ENCODE results near the gene TSTD1. TPM values are rescaled to one million over a fixed set of nuclear protein-coding genes. Genes with fewer than 3 reads are reported as not detected.
A peak's percentile ranks its signal among the peaks of the same experiment; 100 is the strongest.

The TSTD1 gene
- total RNA-seq, 1 experiment from 2014 or later = 116 TPM

DNA sequence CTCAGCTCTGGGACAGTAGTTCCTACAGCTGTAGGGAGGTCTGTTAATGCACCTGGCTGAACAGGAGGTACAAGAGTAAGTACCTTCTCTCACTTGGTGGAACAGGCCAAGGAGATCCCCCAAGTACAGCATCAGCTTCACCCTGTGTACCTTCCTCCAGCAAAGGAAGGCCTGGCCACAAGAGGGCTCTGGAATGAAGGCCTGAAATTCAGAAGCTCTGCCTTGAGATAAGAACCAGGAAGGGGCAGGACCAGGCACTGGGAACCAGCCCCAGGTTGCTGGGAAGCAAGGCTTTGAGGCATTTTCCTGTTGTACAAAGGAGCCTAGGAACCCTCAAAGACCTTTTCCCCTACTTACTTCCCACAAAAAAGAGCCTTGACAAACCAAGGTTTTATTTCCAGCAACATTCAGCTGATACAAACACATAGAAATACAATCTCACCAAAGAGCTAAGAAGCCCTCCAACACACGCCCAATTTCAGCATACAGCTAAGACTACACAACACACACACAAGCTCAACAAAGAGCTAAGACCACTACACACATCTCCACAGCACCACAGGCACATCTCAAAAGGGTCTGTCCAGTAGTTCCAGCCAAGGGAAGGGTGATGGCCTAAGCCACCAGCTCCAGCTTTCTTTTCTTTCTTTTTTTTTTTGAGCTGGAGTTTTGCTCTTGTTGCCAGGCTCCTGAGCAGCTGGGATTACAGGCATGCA lies 41.3 kb downstream of the TSTD1 start:
- Histone ChIP-seq H3K4me2 (ENCODE audit: low read length) (peak overlapping the region; percentile 55), H3K36me3 (ENCODE audit: control insufficient read depth in 1 of 2, insufficient read depth in 2 of 2, low read length in 2 of 2) (peaks cover 25 to 32% of the 10 kb centered on the region in 2 experiments; a peak in 3 of 4 replicates), H3K27me3 (ENCODE audit: insufficient read depth, low read length) (no peaks in the 10 kb centered on the region), H2AFZ (ENCODE audit: low read depth, low read length, poor library complexity, severe bottlenecking) (no peak overlapping the region), H3K9me2 (ENCODE audit: insufficient read depth) (no peaks in the 10 kb centered on the region), H3K79me2 (ENCODE audit: insufficient read depth, low read length) (peaks cover 14% of the 10 kb centered on the region), H4K20me1 (ENCODE audit: insufficient read depth) (no peaks in the 10 kb centered on the region), H3K4me1 (ENCODE audit: control insufficient read depth in 1 of 2, insufficient read depth in 2 of 2, low read length in 2 of 2) (peaks cover 30 to 60% of the 10 kb centered on the region in 2 experiments), H3K4me3 (replicated peaks in 1 of 2; ENCODE audit: low read depth in 1 of 2, low read length in 2 of 2) (no peak overlapping the region), H3K9ac (ENCODE audit: low read length) (peak overlapping the region; percentile 59), H3K9me3 (ENCODE audit: control insufficient read depth in 1 of 2, insufficient read depth in 1 of 2, low read depth in 1 of 2, low read length in 2 of 2) (no peaks in the 10 kb centered on the region), H3K27ac (ENCODE audit: low read depth, low read length) (peak overlapping the region; percentile 61)
- ATAC-seq (peak; percentile 71), DNase-seq (ENCODE audit: low read depth, low spot score) (peak; percentile 51)
- intact Hi-C loops (cut with micrococcal nuclease) = loop anchor here (1.0 to 5.0 kb wide), 3 partner anchors 41 to 142 kb away; partner anchors contain the start of genes NIT1, PFDN2 and TSTD1
- peak; percentile 75 for TF ChIP-seq RAD21 (IDR thresholded peaks at IDR 0.05; ENCODE audit: low read depth)
- TF ChIP-seq CTCF (IDR thresholded peaks at IDR 0.05 in 2 of 3, conservative IDR thresholded peaks at IDR 0.05 in 1 of 3; ENCODE audit: borderline replicate concordance in 1 of 3, insufficient read depth in 1 of 3, low read depth in 2 of 3, low read length in 2 of 3) = peak; percentile 58 to 75 (median 73); a peak in 5 of 6 replicates
- TF ChIP-seq EZH2 (IDR thresholded peaks at IDR 0.05) = no peak
- ChIA-PET CTCF (interaction anchor here (0.7 to 2.6 kb wide), 13 partner anchors 8 to 384 kb away, joined by 3 to 20 read pairs (median 3); partner anchors contain the start of genes F11R, KLHDC9 and USF1), POLR2A (interaction anchor here (0.8 to 3.3 kb wide), 5 partner anchors 19 to 135 kb away, joined by 3 to 22 read pairs (median 4); partner anchors contain the start of genes DEDD and F11R), RAD21 (ENCODE audit: low non-redundant PET in 1 of 2, low total read pairs in 2 of 2, uncharacterized antibody in 2 of 2, unreplicated experiment in 2 of 2) (interaction anchor here (1.1 to 1.4 kb wide), 3 partner anchors 23 to 100 kb away, joined by 3 to 7 read pairs (median 4); partner anchors contain the start of genes F11R (in 1 of the 2) and KLHDC9 (in 1 of the 2))
- BruUV-seq (replicated peaks) = no TSS peak
